ENCODE data around the gene ADO.

The ADO gene

GRCh38 chr10:62817121-62817765, 12.7 kb downstream of the ADO start:
- in situ Hi-C loops (cut with HindIII; ENCODE audit: low sequenced_read_pairs), result no loop called here

- in situ Hi-C loops (cut with HindIII; ENCODE audit: low sequenced_read_pairs), result no loop called here
Measured at GRCh38 chr10:62817766-62818425, 13.4 kb downstream of the ADO start.

GRCh38 chr10:62818426-62819011, 14.0 kb downstream of the ADO start:
- in situ Hi-C loops (cut with HindIII; ENCODE audit: low sequenced_read_pairs), result no loop called here

- in situ Hi-C loops (cut with HindIII; ENCODE audit: low sequenced_read_pairs), result no loop called here
Measured at GRCh38 chr10:62819141-62819920, 14.8 kb downstream of the ADO start.

- in situ Hi-C loops (cut with HindIII; ENCODE audit: low sequenced_read_pairs), result loop anchor here (10.0 kb wide), 1 partner anchor 206 kb away; no protein-coding TSS in a partner anchor
Measured at GRCh38 chr10:62820586-62820985, 16.1 kb downstream of the ADO start.

GRCh38 chr10:62826273-62826672, 21.8 kb downstream of the ADO start:
- in situ Hi-C loops (cut with HindIII; ENCODE audit: low sequenced_read_pairs), result loop anchor here (10.0 kb wide), 1 partner anchor 211 kb away; no protein-coding TSS in a partner anchor

- in situ Hi-C loops (cut with HindIII; ENCODE audit: low sequenced_read_pairs), result loop anchor here (10.0 kb wide), 1 partner anchor 215 kb away; no protein-coding TSS in a partner anchor
Measured at GRCh38 chr10:62829622-62830021, 25.1 kb downstream of the ADO start.

- in situ Hi-C loops (cut with HindIII; ENCODE audit: low sequenced_read_pairs), result no loop called here
Measured at GRCh38 chr10:62830679-62831078, 26.2 kb downstream of the ADO start.

GRCh38 chr10:62831346-62831745, 26.8 kb downstream of the ADO start:
- in situ Hi-C loops (cut with HindIII; ENCODE audit: low sequenced_read_pairs), result no loop called here

- in situ Hi-C loops (cut with HindIII; ENCODE audit: low sequenced_read_pairs), result no loop called here
Measured at GRCh38 chr10:62839590-62839989, 35.1 kb downstream of the ADO start.

GRCh38 chr10:62842983-62843382, 38.5 kb downstream of the ADO start:
- in situ Hi-C loops (cut with HindIII; ENCODE audit: low sequenced_read_pairs), result no loop called here

GRCh38 chr10:62843600-62843999, 39.1 kb downstream of the ADO start:
- in situ Hi-C loops (cut with HindIII; ENCODE audit: low sequenced_read_pairs), result no loop called here

- in situ Hi-C loops (cut with HindIII; ENCODE audit: low sequenced_read_pairs), result no loop called here
Measured at GRCh38 chr10:62844280-62845011, 39.9 kb downstream of the ADO start.

GRCh38 chr10:62847433-62847832, 42.9 kb downstream of the ADO start:
- in situ Hi-C loops (cut with HindIII; ENCODE audit: low sequenced_read_pairs), result no loop called here

GRCh38 chr10:62850646-62851045, 46.1 kb downstream of the ADO start:
- in situ Hi-C loops (cut with HindIII; ENCODE audit: low sequenced_read_pairs), result no loop called here

- in situ Hi-C loops (cut with HindIII; ENCODE audit: low sequenced_read_pairs), result no loop called here
Measured at GRCh38 chr10:62851442-62851841, 46.9 kb downstream of the ADO start.

- in situ Hi-C loops (cut with HindIII; ENCODE audit: low sequenced_read_pairs), result no loop called here
Measured at GRCh38 chr10:62852961-62853702, 48.6 kb downstream of the ADO start.

- in situ Hi-C loops (cut with HindIII; ENCODE audit: low sequenced_read_pairs), result no loop called here
Measured at GRCh38 chr10:62853710-62854109, 49.2 kb downstream of the ADO start.

- in situ Hi-C loops (cut with HindIII; ENCODE audit: low sequenced_read_pairs), result no loop called here
Measured at GRCh38 chr10:62856021-62856420, 51.5 kb downstream of the ADO start.

All from endothelial cell of hepatic sinusoid (primary cell).